ENCODE results near the gene ZNF557.

Gene ZNF557

DNA sequence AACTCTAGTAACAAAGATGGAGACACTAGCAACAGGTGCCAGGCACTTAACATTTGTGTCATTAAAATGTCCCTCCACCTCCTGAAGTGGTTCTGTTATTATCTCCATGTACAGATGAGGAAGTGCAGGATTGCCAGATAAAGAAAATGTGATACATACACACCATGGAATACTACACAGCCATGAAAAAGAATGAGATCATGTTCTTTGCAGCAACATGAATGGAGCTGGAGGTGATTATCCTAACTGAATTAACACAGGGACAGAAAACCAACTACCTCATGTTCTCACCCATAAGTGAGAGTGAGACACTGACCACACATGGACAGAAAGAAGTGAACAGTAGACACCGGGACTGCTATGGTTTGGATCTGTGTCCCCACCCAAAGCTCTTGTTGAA is 60.5 kb downstream of the ZNF557 start:
- no peak for DNase-seq

DNA sequence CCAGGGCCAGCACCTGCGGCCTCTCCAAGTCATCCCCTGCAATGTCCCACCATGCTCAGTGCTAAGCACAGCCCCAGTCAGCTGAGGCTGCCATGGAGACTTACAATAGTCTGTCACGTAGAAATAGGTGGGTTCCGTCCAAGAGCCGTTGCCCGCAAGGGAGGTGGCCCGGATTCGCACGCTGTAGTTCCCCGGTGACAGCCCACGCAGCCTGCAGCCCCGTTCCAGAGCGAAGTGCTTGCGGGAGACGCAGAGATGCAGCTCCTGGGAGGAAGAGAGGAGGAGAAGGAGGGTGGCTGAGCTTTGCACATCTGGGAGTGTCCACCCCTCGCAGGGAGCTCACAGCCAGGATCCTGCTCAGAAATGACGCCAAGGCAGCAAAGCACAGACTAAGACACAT is 62.6 kb downstream of the ZNF557 start:
- no peak for DNase-seq

GRCh38 chr19:7137120-7137519 is 67.6 kb downstream of the ZNF557 start:
- no peak for DNase-seq
